IMR-90 (cell line): ENCODE results near the gene AKIRIN1.

Experiments used
- BHLHE40 ChIP-seq: fragments of 150-350 bp; IDR thresholded peaks from 2 replicates; pipeline ENCODE4 v1.6.1; 2016; ENCODE audit warnings: mild to moderate bottlenecking, low read depth, low read length
- CEBPB ChIP-seq: IDR thresholded peaks from 2 replicates; pipeline ENCODE4 v1.6.1; 2012; ENCODE audit warnings: low read depth, low read length, improper control_type of control experiment
- FOS ChIP-seq: fragments of 150-350 bp; IDR thresholded peaks from 2 replicates; pipeline ENCODE4 v1.6.1; 2016; ENCODE audit warnings: low read depth, low read length
- MXI1 ChIP-seq: IDR thresholded peaks from 2 replicates; pipeline ENCODE4 v1.6.1; 2012; ENCODE audit warnings: low read depth, mild to moderate bottlenecking, low read length, moderate library complexity, borderline replicate concordance
- POLR2A ChIP-seq: IDR thresholded peaks from 2 replicates; pipeline ENCODE4 v1.6.1; 2012; ENCODE audit warnings: mild to moderate bottlenecking, low read depth, low read length
- RCOR1 ChIP-seq: IDR thresholded peaks from 2 replicates; pipeline ENCODE4 v1.6.1; 2012; ENCODE audit warnings: mild to moderate bottlenecking, low read length, improper control_type of control experiment; ENCODE audit not compliant: insufficient replicate concordance
- TF ChIP-seq, protein P1 (sequence below): fragments of 150-350 bp; IDR thresholded peaks from 2 replicates; pipeline ENCODE4 v1.6.1; 2017; ENCODE audit warnings: mild to moderate bottlenecking, antibody characterized with exemption, low read length, low read depth
- TF ChIP-seq, protein P2 (sequence below): conservative IDR thresholded peaks from 2 replicates; pipeline ENCODE4 v1.5.1; 2012; ENCODE audit warnings: mild to moderate bottlenecking, low read depth, low read length, improper control_type of control experiment

GRCh38 chr1:38989979-38990378 lies 1.1 kb upstream of the AKIRIN1 start:
- TF ChIP-seq, protein P1, sequence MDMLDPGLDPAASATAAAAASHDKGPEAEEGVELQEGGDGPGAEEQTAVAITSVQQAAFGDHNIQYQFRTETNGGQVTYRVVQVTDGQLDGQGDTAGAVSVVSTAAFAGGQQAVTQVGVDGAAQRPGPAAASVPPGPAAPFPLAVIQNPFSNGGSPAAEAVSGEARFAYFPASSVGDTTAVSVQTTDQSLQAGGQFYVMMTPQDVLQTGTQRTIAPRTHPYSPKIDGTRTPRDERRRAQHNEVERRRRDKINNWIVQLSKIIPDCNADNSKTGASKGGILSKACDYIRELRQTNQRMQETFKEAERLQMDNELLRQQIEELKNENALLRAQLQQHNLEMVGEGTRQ = no peak
- TF ChIP-seq, protein P2, sequence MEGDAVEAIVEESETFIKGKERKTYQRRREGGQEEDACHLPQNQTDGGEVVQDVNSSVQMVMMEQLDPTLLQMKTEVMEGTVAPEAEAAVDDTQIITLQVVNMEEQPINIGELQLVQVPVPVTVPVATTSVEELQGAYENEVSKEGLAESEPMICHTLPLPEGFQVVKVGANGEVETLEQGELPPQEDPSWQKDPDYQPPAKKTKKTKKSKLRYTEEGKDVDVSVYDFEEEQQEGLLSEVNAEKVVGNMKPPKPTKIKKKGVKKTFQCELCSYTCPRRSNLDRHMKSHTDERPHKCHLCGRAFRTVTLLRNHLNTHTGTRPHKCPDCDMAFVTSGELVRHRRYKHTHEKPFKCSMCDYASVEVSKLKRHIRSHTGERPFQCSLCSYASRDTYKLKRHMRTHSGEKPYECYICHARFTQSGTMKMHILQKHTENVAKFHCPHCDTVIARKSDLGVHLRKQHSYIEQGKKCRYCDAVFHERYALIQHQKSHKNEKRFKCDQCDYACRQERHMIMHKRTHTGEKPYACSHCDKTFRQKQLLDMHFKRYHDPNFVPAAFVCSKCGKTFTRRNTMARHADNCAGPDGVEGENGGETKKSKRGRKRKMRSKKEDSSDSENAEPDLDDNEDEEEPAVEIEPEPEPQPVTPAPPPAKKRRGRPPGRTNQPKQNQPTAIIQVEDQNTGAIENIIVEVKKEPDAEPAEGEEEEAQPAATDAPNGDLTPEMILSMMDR = no peak
- no peak for TF ChIP-seq CEBPB
- TF ChIP-seq POLR2A = no peak
- no peak for TF ChIP-seq MXI1
- no peak for TF ChIP-seq RCOR1
- TF ChIP-seq FOS = no peak
- no peak for TF ChIP-seq BHLHE40
